Measurements from ENCODE around the gene CSTF1.
"Not testable (repeated sequence)": the region's sequence is repeated elsewhere in the genome, so short reads cannot be mapped to it uniquely, and the experiment has no call there.

The CSTF1 gene

DNA sequence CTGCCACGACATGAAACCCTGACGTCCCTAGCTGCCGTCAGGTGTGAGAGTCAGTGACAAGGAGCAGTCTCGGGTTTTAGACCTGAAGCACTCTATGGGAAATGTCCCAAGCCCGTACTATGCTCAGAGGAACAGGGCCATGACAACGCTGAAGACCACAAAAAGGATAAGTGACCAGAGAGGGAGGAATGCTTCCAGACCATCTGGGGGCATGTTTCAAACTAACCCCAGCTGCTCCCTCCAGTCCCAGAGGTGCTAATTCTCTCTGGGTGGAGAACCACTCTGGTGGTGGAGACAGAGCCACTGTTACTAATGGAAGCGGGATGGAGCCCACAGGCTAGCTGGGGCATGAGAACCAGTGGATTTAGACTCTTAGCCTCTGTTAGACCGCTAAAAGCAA lies 9.1 kb upstream of the CSTF1 start:
- TF ChIP-seq, protein P1, sequence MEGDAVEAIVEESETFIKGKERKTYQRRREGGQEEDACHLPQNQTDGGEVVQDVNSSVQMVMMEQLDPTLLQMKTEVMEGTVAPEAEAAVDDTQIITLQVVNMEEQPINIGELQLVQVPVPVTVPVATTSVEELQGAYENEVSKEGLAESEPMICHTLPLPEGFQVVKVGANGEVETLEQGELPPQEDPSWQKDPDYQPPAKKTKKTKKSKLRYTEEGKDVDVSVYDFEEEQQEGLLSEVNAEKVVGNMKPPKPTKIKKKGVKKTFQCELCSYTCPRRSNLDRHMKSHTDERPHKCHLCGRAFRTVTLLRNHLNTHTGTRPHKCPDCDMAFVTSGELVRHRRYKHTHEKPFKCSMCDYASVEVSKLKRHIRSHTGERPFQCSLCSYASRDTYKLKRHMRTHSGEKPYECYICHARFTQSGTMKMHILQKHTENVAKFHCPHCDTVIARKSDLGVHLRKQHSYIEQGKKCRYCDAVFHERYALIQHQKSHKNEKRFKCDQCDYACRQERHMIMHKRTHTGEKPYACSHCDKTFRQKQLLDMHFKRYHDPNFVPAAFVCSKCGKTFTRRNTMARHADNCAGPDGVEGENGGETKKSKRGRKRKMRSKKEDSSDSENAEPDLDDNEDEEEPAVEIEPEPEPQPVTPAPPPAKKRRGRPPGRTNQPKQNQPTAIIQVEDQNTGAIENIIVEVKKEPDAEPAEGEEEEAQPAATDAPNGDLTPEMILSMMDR (IDR thresholded peaks at IDR 0.05): no peak
- no peak for DNase-seq
- Mint-ChIP-seq H3K27me3 (ENCODE audit: low read depth, poor library complexity) (no peaks in the 10 kb centered on the region), H3K27ac (no peak overlapping the region), H3K36me3 (ENCODE audit: low read depth) (peaks cover 76% of the 10 kb centered on the region), H3K4me1 (peaks cover 10% of the 10 kb centered on the region), H3K9me3 (no peaks in the 10 kb centered on the region), H3K4me3 (no peak overlapping the region)

DNA sequence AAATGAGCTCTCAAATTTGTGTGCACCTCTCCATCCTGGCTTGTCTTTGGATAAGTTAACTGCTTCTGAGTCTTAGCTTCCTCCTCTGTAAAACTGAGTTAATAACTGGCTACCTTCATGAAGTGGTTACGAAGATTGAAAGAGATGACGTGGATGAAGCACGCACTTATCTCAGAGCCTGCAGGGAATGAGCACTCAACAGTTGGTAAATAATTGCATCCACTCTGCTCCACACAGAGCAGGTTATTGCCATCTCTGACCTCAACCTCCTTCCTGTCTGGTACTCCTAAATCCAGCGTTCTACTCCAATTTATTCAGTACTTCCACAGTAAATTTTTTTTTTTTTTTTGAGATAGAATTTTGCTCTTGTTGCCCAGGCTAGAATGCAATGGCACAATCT lies 7.3 kb upstream of the CSTF1 start:
- Mint-ChIP-seq H3K36me3 (ENCODE audit: low read depth) (peaks cover 79% of the 10 kb centered on the region), H3K4me1 (peaks cover 25% of the 10 kb centered on the region), H3K27ac (no peak overlapping the region), H3K27me3 (ENCODE audit: low read depth, poor library complexity) (no peaks in the 10 kb centered on the region), H3K4me3 (no peak overlapping the region), H3K9me3 (no peaks in the 10 kb centered on the region)
- TF ChIP-seq, protein P1 (IDR thresholded peaks at IDR 0.05): no peak
- no peak for DNase-seq

DNA sequence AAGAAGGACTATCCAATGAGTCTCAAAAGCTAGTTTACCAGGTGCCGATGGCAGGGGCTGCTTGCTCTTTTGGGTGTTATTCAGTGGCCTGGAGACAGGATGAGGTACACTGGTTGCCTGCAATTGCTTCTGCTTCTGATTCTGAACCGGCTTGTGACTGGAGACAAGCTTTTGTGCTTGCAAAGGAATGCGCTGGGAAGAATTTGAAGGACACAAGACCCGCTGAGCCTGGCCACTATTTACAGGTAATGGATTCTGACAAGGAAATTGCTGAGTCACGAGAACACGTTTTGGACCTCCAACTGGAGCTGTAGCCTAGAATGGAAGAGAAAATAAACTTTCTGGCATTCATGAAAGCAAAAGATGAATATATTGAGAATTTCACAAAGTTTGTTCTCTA lies 6.2 kb upstream of the CSTF1 start:
- H3K4me1 Mint-ChIP-seq: peaks cover 36% of the 10 kb centered on the region
- no peak overlapping the region for H3K4me3 Mint-ChIP-seq
- no peak overlapping the region for H3K27ac Mint-ChIP-seq
- H3K36me3 Mint-ChIP-seq (ENCODE audit: low read depth): peaks cover 71% of the 10 kb centered on the region
- no peaks in the 10 kb centered on the region for H3K27me3 Mint-ChIP-seq (ENCODE audit: low read depth, poor library complexity)
- DNase-seq: no peak
- H3K9me3 Mint-ChIP-seq: no peaks in the 10 kb centered on the region
- TF ChIP-seq, protein P1 (IDR thresholded peaks at IDR 0.05): no peak

DNA sequence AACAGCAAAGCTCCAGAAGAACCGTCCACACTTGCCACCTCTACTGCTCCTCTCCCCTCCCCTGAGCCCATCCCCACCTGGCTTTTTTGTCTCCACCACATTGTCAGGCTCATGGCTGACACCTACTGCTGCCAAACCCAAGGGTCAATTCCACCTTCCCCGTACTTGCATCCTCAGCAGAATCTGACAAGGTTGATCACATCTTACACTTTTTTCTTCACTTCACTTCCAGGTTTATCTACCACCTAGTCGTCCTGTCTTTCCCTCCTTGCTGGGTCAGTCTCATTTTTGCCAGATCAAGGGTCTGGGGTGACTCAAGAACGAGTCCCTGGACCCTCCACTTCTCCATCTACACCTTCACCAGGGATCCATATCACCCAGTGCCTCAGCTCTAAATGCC lies 3.6 kb upstream of the CSTF1 start:
- peaks cover 36% of the 10 kb centered on the region for H3K4me1 Mint-ChIP-seq
- DNase-seq: no peak
- peaks cover 50% of the 10 kb centered on the region for H3K36me3 Mint-ChIP-seq (ENCODE audit: low read depth)
- H3K27me3 Mint-ChIP-seq (ENCODE audit: low read depth, poor library complexity): no peaks in the 10 kb centered on the region
- no peaks in the 10 kb centered on the region for H3K9me3 Mint-ChIP-seq
- H3K4me3 Mint-ChIP-seq: no peak overlapping the region
- TF ChIP-seq, protein P1 (IDR thresholded peaks at IDR 0.05): no peak
- peak overlapping the region; percentile 15 for H3K27ac Mint-ChIP-seq

DNA sequence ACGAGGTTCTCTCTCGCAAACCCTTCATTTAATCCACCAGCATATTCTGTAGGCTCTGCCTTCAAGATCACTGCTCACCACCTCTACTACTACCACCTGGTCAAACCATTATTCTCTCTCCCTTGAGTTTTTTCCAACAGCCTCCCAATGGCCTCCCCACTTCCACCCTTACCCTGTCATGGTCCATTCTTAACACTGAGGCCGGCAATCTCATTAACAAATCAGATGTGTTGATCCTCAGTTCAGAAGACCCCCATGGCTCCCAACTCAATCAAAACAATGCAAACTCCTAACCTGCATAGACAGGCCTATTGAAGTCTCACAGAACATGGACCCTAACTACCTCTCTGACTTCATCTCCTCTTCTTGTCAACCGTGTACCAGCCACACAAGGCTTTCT lies 2.6 kb upstream of the CSTF1 start:
- DNase-seq: no peak
- peaks cover 47% of the 10 kb centered on the region for H3K36me3 Mint-ChIP-seq (ENCODE audit: low read depth)
- H3K4me1 Mint-ChIP-seq: peaks cover 37% of the 10 kb centered on the region
- H3K27me3 Mint-ChIP-seq (ENCODE audit: low read depth, poor library complexity): no peaks in the 10 kb centered on the region
- TF ChIP-seq, protein P1 (IDR thresholded peaks at IDR 0.05): no peak
- H3K4me3 Mint-ChIP-seq: peak overlapping the region; percentile 53
- H3K27ac Mint-ChIP-seq: no peak overlapping the region
- no peaks in the 10 kb centered on the region for H3K9me3 Mint-ChIP-seq

DNA sequence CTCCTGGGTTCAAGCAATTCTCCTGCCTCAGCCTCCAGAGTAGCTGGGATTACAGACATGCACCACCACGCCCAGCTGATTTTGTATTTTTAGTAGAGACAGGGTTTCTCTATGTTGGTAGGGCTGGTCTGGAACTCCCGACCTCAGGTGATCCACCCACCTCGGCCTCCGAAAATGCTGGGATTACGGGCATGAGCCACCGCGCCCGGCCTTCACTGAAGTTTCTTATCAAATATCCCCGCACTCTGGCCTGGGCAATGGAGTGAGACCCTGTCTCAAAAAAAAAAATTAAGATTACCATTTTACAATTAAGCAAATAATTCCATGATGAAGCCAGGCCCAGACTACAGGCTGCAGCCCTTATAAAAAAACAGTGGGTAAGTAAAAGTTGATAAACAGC lies 2.0 kb upstream of the CSTF1 start:
- H3K4me3 Mint-ChIP-seq; H3K27ac Mint-ChIP-seq; DNase-seq; H3K9me3 Mint-ChIP-seq; H3K27me3 Mint-ChIP-seq (ENCODE audit: low read depth, poor library complexity): not testable (repeated sequence)
- peaks cover 36% of the 10 kb centered on the region for H3K4me1 Mint-ChIP-seq
- H3K36me3 Mint-ChIP-seq (ENCODE audit: low read depth): peaks cover 45% of the 10 kb centered on the region
